ENCODE results near the gene PHC3. TPM values are rescaled to one million over a fixed set of nuclear protein-coding genes. Genes with fewer than 3 reads are reported as not detected.

Gene PHC3
- total and polyA plus RNA-seq, 2 experiments from 2014 or later, result 36.6 to 39.8 TPM

GRCh38 chr3:170096342-170096741, 85.2 kb downstream of the PHC3 start:
- H3K27me3 ChIP-seq, result no peaks in the 10 kb centered on the region
- no peaks in the 10 kb centered on the region for H3K36me3 ChIP-seq (replicated peaks; ENCODE audit: insufficient read depth, low read depth)
- H3K4me1 ChIP-seq (ENCODE audit: insufficient read depth), result no peaks in the 10 kb centered on the region
- H3K27ac ChIP-seq, result no peak overlapping the region
- no peaks in the 10 kb centered on the region for H4K20me1 ChIP-seq (ENCODE audit: insufficient read depth, poor library complexity, severe bottlenecking)
- 96% methylated on average over 3 of the region's 3 CpGs for WGBS (ENCODE audit: low lambda C conversion rate, missing lambda C conversion rate)
- H2AFZ ChIP-seq, result no peak overlapping the region
- no peaks in the 10 kb centered on the region for H3K9me2 ChIP-seq (replicated peaks; ENCODE audit: insufficient read depth)
- no peaks in the 10 kb centered on the region for H3K79me2 ChIP-seq
- H3K4me3 ChIP-seq, result no peak overlapping the region
- DNase-seq (ENCODE audit: low spot score), result no peak
- TF ChIP-seq EZH2 (IDR thresholded peaks at IDR 0.05; ENCODE audit: borderline replicate concordance) (no peak), CTCF (IDR thresholded peaks at IDR 0.05; ENCODE audit: poor library complexity) (no peak), EZH2phosphoT487 (IDR thresholded peaks at IDR 0.05; ENCODE audit: low read depth, severe bottlenecking, unreplicated experiment) (no peak)
- H3K4me2 ChIP-seq, result no peak overlapping the region
- no peaks in the 10 kb centered on the region for H3K9me3 ChIP-seq (ENCODE audit: low read depth)

GRCh38 chr3:170095771-170096170, 85.8 kb downstream of the PHC3 start:
- 88% methylated on average over 4 of the region's 4 CpGs for WGBS (ENCODE audit: low lambda C conversion rate, missing lambda C conversion rate)
- H3K9me3 ChIP-seq (ENCODE audit: low read depth), result no peaks in the 10 kb centered on the region
- no peaks in the 10 kb centered on the region for H3K27me3 ChIP-seq
- no peaks in the 10 kb centered on the region for H3K9me2 ChIP-seq (replicated peaks; ENCODE audit: insufficient read depth)
- no peak overlapping the region for H3K4me3 ChIP-seq
- H2AFZ ChIP-seq, result no peak overlapping the region
- no peaks in the 10 kb centered on the region for H3K79me2 ChIP-seq
- no peak overlapping the region for H3K27ac ChIP-seq
- H3K36me3 ChIP-seq (replicated peaks; ENCODE audit: insufficient read depth, low read depth), result no peaks in the 10 kb centered on the region
- H4K20me1 ChIP-seq (ENCODE audit: insufficient read depth, poor library complexity, severe bottlenecking), result no peaks in the 10 kb centered on the region
- no peak for DNase-seq (ENCODE audit: low spot score)
- TF ChIP-seq EZH2phosphoT487 (IDR thresholded peaks at IDR 0.05; ENCODE audit: low read depth, severe bottlenecking, unreplicated experiment) (no peak), EZH2 (IDR thresholded peaks at IDR 0.05; ENCODE audit: borderline replicate concordance) (no peak), CTCF (IDR thresholded peaks at IDR 0.05; ENCODE audit: poor library complexity) (no peak)
- H3K4me1 ChIP-seq (ENCODE audit: insufficient read depth), result no peaks in the 10 kb centered on the region
- H3K4me2 ChIP-seq, result no peak overlapping the region

- DNase-seq (ENCODE audit: low spot score), result no peak
- 97% methylated on average over 3 of the region's 3 CpGs for WGBS (ENCODE audit: low lambda C conversion rate, missing lambda C conversion rate)
- TF ChIP-seq CTCF (IDR thresholded peaks at IDR 0.05; ENCODE audit: poor library complexity) (no peak), EZH2phosphoT487 (IDR thresholded peaks at IDR 0.05; ENCODE audit: low read depth, severe bottlenecking, unreplicated experiment) (no peak), EZH2 (IDR thresholded peaks at IDR 0.05; ENCODE audit: borderline replicate concordance) (no peak)
Observed at GRCh38 chr3:170092907-170093306, 88.6 kb downstream of the PHC3 start.

GRCh38 chr3:170090601-170090981, 90.9 kb downstream of the PHC3 start:
- Histone ChIP-seq H4K20me1 (ENCODE audit: insufficient read depth, poor library complexity, severe bottlenecking) (no peaks in the 10 kb centered on the region), H3K27me3 (no peaks in the 10 kb centered on the region), H3K9me2 (replicated peaks; ENCODE audit: insufficient read depth) (no peaks in the 10 kb centered on the region), H3K4me1 (ENCODE audit: insufficient read depth) (no peaks in the 10 kb centered on the region), H3K27ac (no peak overlapping the region), H3K9me3 (ENCODE audit: low read depth) (no peaks in the 10 kb centered on the region), H3K4me3 (no peak overlapping the region), H3K4me2 (no peak overlapping the region), H3K36me3 (replicated peaks; ENCODE audit: insufficient read depth, low read depth) (no peaks in the 10 kb centered on the region), H3K79me2 (peaks cover 3% of the 10 kb centered on the region), H2AFZ (no peak overlapping the region)
- no peak for TF ChIP-seq EZH2phosphoT487 (IDR thresholded peaks at IDR 0.05; ENCODE audit: low read depth, severe bottlenecking, unreplicated experiment)
- no peak for TF ChIP-seq EZH2 (IDR thresholded peaks at IDR 0.05; ENCODE audit: borderline replicate concordance)
- no peak for TF ChIP-seq CTCF (IDR thresholded peaks at IDR 0.05; ENCODE audit: poor library complexity)
- no peak for DNase-seq (ENCODE audit: low spot score)

More at GRCh38 chr3:170092907-170093306, 88.6 kb downstream of the PHC3 start:
- Histone ChIP-seq H3K4me1 (ENCODE audit: insufficient read depth) (no peaks in the 10 kb centered on the region), H3K9me3 (ENCODE audit: low read depth) (no peaks in the 10 kb centered on the region), H3K9me2 (replicated peaks; ENCODE audit: insufficient read depth) (no peaks in the 10 kb centered on the region), H3K27me3 (no peaks in the 10 kb centered on the region), H3K4me3 (no peak overlapping the region), H2AFZ (no peak overlapping the region), H3K4me2 (no peak overlapping the region), H4K20me1 (ENCODE audit: insufficient read depth, poor library complexity, severe bottlenecking) (no peaks in the 10 kb centered on the region), H3K36me3 (replicated peaks; ENCODE audit: insufficient read depth, low read depth) (no peaks in the 10 kb centered on the region), H3K79me2 (peaks cover 3% of the 10 kb centered on the region), H3K27ac (no peak overlapping the region)

All from hepatocyte (in vitro differentiated cells).